ENCODE measurements around the gene CCSER1. TPM values are rescaled to one million over a fixed set of nuclear protein-coding genes. Genes with fewer than 3 reads are reported as not detected.

CCSER1 gene
- total RNA-seq, 1 donor from 2014 or later: 94.5 TPM

Other genes starting within 250 kb of the CCSER1 start
- gene MMRN1, start 232.5 kb upstream of the CCSER1 start, total RNA-seq: 32.3 TPM

Measured in ureter (tissue), 1 donor.